ENCODE data around the gene PJA2.

The PJA2 gene

GRCh38 chr5:109351988-109352864, 57.5 kb downstream of the PJA2 start:
- no peak overlapping the region for H3K27ac ChIP-seq (ENCODE audit: insufficient read depth, low read depth, low read length, poor library complexity, severe bottlenecking)
- no peaks in the 10 kb centered on the region for H3K27me3 ChIP-seq (ENCODE audit: control insufficient read depth, insufficient read depth, low read length, poor library complexity, severe bottlenecking)
- H3K9me3 ChIP-seq (ENCODE audit: control insufficient read depth, low read length), result no peaks in the 10 kb centered on the region
- 100% methylated on average over 2 of the region's 2 CpGs for WGBS, 2 experiments
- peaks cover under 1% of the 10 kb centered on the region for H3K36me3 ChIP-seq (ENCODE audit: control insufficient read depth, insufficient read depth, low read length)
- H3K4me1 ChIP-seq (ENCODE audit: control insufficient read depth, insufficient read depth, low read length), result no peaks in the 10 kb centered on the region
- no peak overlapping the region for H3K4me3 ChIP-seq (ENCODE audit: insufficient read depth, low read depth, low read length)

DNA sequence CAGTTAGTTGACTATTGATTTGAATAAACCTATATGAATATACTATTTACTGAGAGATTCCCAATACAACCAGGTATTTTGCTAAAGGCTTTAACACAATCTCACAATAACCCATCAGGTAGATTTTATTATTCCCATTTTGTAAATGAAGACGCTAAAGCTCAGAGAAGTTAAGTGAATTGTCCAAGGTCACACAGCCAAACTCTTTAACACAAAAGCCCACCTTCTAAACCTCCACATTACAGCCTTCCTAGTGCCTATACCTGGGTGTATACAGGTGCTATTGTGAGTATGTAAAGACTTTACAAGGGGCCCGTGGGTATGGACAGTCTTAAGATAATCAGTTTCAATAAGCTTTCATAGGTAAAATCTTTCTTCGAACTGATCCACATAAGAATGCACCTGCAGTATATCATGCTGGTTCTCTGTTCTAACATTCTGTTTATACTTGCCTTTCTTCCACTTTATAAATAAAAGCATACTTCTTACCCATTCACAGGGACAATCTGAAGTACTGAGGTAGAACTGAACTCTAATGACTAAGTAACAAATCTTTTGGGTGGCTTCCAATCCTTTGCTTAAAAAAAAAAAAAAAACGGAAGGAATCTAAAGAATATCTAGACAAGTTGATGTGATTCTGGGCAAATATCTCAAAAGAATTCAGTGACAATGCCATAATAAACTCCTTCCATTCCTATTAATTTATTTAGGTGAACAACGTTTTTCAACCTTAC, 59.1 kb downstream of the PJA2 start:
- WGBS, 2 experiments, result 91 to 96% methylated on average over 3 to 5 of the region's 5 CpGs
- Histone ChIP-seq H3K9me3 (ENCODE audit: control insufficient read depth, low read length) (no peaks in the 10 kb centered on the region), H3K36me3 (ENCODE audit: control insufficient read depth, insufficient read depth, low read length) (peaks cover 3% of the 10 kb centered on the region), H3K4me1 (ENCODE audit: control insufficient read depth, insufficient read depth, low read length) (no peaks in the 10 kb centered on the region), H3K27ac (ENCODE audit: insufficient read depth, low read depth, low read length, poor library complexity, severe bottlenecking) (no peak overlapping the region), H3K27me3 (ENCODE audit: control insufficient read depth, insufficient read depth, low read length, poor library complexity, severe bottlenecking) (no peaks in the 10 kb centered on the region), H3K4me3 (ENCODE audit: insufficient read depth, low read depth, low read length) (no peak overlapping the region)

DNA sequence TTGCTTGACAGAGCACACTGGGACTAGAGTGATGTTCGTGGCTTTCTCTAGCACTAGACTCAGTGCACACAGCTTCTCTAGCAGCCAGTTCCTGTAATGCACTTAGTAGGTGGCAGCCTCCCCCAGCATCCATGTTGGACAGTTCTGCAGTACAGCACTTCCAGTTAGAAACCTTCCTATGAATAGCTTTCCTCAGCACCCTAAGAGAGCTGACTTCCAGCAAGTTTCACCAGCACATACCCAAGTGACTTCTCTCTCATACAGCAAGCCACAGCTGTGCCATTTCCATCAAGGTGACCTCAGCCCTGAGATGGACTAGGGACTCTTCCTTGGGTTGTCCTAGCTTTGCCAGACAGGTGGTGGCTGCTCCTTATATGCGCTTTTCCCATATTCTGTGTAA, 60.4 kb downstream of the PJA2 start:
- WGBS, 2 experiments, result 96% methylated on average over 1 to 2 of the region's 2 CpGs
- no peaks in the 10 kb centered on the region for H3K27me3 ChIP-seq (ENCODE audit: control insufficient read depth, insufficient read depth, low read length, poor library complexity, severe bottlenecking)
- peaks cover 8% of the 10 kb centered on the region for H3K36me3 ChIP-seq (ENCODE audit: control insufficient read depth, insufficient read depth, low read length)

DNA sequence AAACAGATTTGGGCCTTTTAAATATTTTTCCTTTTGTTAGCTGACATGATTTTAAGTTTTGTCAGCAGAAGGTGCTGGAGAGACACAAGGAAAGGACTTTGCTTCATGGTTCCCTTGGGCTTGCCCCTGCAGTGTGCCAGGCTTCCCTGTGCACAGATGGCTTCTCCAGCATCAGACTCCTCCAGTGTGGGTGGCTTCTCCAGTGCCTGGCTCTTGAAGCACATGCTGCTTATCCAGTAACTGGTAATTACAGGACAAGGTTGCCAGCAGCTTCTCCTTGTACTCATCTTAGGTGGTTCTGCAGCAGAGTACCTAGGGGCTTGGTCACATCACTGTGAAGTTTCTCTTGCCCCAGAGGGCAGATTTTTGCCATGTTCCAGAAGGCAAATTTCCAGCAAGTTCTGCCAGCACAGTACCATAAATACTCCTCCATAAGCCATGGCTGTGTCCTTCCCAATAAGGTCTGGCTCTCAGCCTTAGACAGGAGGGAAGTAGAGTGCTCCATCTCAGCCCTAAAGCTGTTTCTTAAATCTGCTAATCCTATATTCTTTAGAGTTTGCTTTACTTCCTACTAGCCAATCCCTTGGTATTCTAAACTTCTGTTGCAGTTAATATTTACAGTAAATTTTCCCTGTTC, 62.4 kb downstream of the PJA2 start:
- H3K9me3 ChIP-seq (ENCODE audit: control insufficient read depth, low read length), result no peaks in the 10 kb centered on the region
- no peak overlapping the region for H3K4me3 ChIP-seq (ENCODE audit: insufficient read depth, low read depth, low read length)
- H3K4me1 ChIP-seq (ENCODE audit: control insufficient read depth, insufficient read depth, low read length), result no peaks in the 10 kb centered on the region
- peaks cover 20% of the 10 kb centered on the region for H3K36me3 ChIP-seq (ENCODE audit: control insufficient read depth, insufficient read depth, low read length)
- no peak overlapping the region for H3K27ac ChIP-seq (ENCODE audit: insufficient read depth, low read depth, low read length, poor library complexity, severe bottlenecking)
- H3K27me3 ChIP-seq (ENCODE audit: control insufficient read depth, insufficient read depth, low read length, poor library complexity, severe bottlenecking), result no peaks in the 10 kb centered on the region

More for the DNA sequence above, 60.4 kb downstream of the PJA2 start:
- H3K27ac ChIP-seq (ENCODE audit: insufficient read depth, low read depth, low read length, poor library complexity, severe bottlenecking), result no peak overlapping the region
- no peaks in the 10 kb centered on the region for H3K4me1 ChIP-seq (ENCODE audit: control insufficient read depth, insufficient read depth, low read length)
- no peak overlapping the region for H3K4me3 ChIP-seq (ENCODE audit: insufficient read depth, low read depth, low read length)
- H3K9me3 ChIP-seq (ENCODE audit: control insufficient read depth, low read length), result no peaks in the 10 kb centered on the region

DNA sequence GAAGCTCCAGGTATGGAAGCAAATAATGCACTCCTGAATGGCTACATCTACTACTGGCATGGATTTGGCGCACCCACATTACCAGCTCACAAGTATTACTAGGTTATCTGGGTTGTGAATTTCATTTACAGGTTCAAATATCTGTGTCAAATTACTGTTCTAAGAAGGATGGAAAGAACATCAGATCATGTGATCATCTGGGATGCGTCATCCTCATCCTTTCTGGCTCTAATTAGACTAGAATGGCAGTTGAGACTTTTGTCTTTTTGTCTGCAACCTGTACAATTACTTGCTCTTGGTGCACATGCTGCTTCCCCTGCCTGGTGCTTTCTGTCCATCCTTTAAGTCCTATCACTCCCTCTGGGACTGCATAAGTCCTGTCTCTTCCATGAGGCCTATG, 64.1 kb downstream of the PJA2 start:
- Histone ChIP-seq H3K4me1 (ENCODE audit: control insufficient read depth, insufficient read depth, low read length) (no peaks in the 10 kb centered on the region), H3K9me3 (ENCODE audit: control insufficient read depth, low read length) (no peaks in the 10 kb centered on the region), H3K27me3 (ENCODE audit: control insufficient read depth, insufficient read depth, low read length, poor library complexity, severe bottlenecking) (no peaks in the 10 kb centered on the region), H3K36me3 (ENCODE audit: control insufficient read depth, insufficient read depth, low read length) (peaks cover 20% of the 10 kb centered on the region), H3K27ac (ENCODE audit: insufficient read depth, low read depth, low read length, poor library complexity, severe bottlenecking) (no peak overlapping the region), H3K4me3 (ENCODE audit: insufficient read depth, low read depth, low read length) (no peak overlapping the region)
- WGBS, 2 experiments, result 90 to 96% methylated on average over 1 to 2 of the region's 2 CpGs

GRCh38 chr5:109340351-109340750, 69.4 kb downstream of the PJA2 start:
- H3K4me1 ChIP-seq (ENCODE audit: control insufficient read depth, insufficient read depth, low read length), result no peaks in the 10 kb centered on the region
- H3K27ac ChIP-seq (ENCODE audit: insufficient read depth, low read depth, low read length, poor library complexity, severe bottlenecking), result no peak overlapping the region
- H3K9me3 ChIP-seq (ENCODE audit: control insufficient read depth, low read length), result no peaks in the 10 kb centered on the region
- H3K36me3 ChIP-seq (ENCODE audit: control insufficient read depth, insufficient read depth, low read length), result peaks cover 17% of the 10 kb centered on the region
- H3K4me3 ChIP-seq (ENCODE audit: insufficient read depth, low read depth, low read length), result no peak overlapping the region
- no peaks in the 10 kb centered on the region for H3K27me3 ChIP-seq (ENCODE audit: control insufficient read depth, insufficient read depth, low read length, poor library complexity, severe bottlenecking)
- 65 to 91% methylated on average over 1 to 3 of the region's 5 CpGs for whole genome bisulfite sequencing, 2 experiments

DNA sequence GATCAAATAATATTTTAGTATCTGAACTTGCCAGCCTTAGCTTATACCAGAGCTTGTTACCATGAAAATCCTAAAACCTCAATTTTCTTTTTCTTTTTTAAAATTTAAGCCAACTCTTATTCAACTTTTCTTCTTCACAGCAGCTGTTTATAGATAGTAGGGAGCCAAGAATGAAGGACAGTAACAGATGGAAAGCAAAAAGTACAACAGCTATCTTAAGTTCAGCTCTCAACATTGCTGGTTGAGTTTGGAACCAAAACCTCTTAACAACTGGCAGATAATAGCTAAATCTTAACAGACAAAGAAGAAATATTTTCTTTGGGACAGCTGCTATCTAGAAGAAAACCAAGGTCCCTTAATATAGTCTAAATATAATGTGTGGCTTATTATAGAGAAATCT, 74.7 kb downstream of the PJA2 start:
- Histone ChIP-seq H3K36me3 (ENCODE audit: control insufficient read depth, insufficient read depth, low read length) (no peaks in the 10 kb centered on the region), H3K9me3 (ENCODE audit: control insufficient read depth, low read length) (no peaks in the 10 kb centered on the region), H3K27me3 (ENCODE audit: control insufficient read depth, insufficient read depth, low read length, poor library complexity, severe bottlenecking) (no peaks in the 10 kb centered on the region), H3K4me3 (ENCODE audit: insufficient read depth, low read depth, low read length) (no peak overlapping the region), H3K4me1 (ENCODE audit: control insufficient read depth, insufficient read depth, low read length) (peaks cover 3% of the 10 kb centered on the region), H3K27ac (ENCODE audit: insufficient read depth, low read depth, low read length, poor library complexity, severe bottlenecking) (no peak overlapping the region)

GRCh38 chr5:109334056-109334455, 75.7 kb downstream of the PJA2 start:
- Histone ChIP-seq H3K4me1 (ENCODE audit: control insufficient read depth, insufficient read depth, low read length) (peaks cover 3% of the 10 kb centered on the region), H3K27me3 (ENCODE audit: control insufficient read depth, insufficient read depth, low read length, poor library complexity, severe bottlenecking) (no peaks in the 10 kb centered on the region), H3K4me3 (ENCODE audit: insufficient read depth, low read depth, low read length) (no peak overlapping the region), H3K36me3 (ENCODE audit: control insufficient read depth, insufficient read depth, low read length) (no peaks in the 10 kb centered on the region), H3K27ac (ENCODE audit: insufficient read depth, low read depth, low read length, poor library complexity, severe bottlenecking) (no peak overlapping the region), H3K9me3 (ENCODE audit: control insufficient read depth, low read length) (no peaks in the 10 kb centered on the region)
- WGBS, 2 experiments, result 94% methylated on average over 1 of the region's 1 CpG

GRCh38 chr5:109329333-109330237, 80.2 kb downstream of the PJA2 start:
- Histone ChIP-seq H3K4me1 (ENCODE audit: control insufficient read depth, insufficient read depth, low read length) (peaks cover 9% of the 10 kb centered on the region), H3K36me3 (ENCODE audit: control insufficient read depth, insufficient read depth, low read length) (no peaks in the 10 kb centered on the region), H3K4me3 (ENCODE audit: insufficient read depth, low read depth, low read length) (no peak overlapping the region), H3K9me3 (ENCODE audit: control insufficient read depth, low read length) (no peaks in the 10 kb centered on the region), H3K27me3 (ENCODE audit: control insufficient read depth, insufficient read depth, low read length, poor library complexity, severe bottlenecking) (no peaks in the 10 kb centered on the region), H3K27ac (ENCODE audit: insufficient read depth, low read depth, low read length, poor library complexity, severe bottlenecking) (no peak overlapping the region)
- WGBS, 2 experiments, result 90 to 97% methylated on average over 4 of the region's 4 CpGs

Measured in ectodermal cell (in vitro differentiated cells).